NCI-H2171 treated with DMSO at 0.1 percent for 48 hours (cell line): Measurements from ENCODE around the gene MASTL.
A peak's percentile ranks its signal among the peaks of the same experiment; 100 is the strongest.
"Not testable (repeated sequence)": the region's sequence is repeated elsewhere in the genome, so short reads cannot be mapped to it uniquely, and the experiment has no call there.

Experiments used
- DNase-seq: peaks from one replicate; lab custom pipeline; 2025; lab: John Stamatoyannopoulos, UW

MASTL gene

DNA sequence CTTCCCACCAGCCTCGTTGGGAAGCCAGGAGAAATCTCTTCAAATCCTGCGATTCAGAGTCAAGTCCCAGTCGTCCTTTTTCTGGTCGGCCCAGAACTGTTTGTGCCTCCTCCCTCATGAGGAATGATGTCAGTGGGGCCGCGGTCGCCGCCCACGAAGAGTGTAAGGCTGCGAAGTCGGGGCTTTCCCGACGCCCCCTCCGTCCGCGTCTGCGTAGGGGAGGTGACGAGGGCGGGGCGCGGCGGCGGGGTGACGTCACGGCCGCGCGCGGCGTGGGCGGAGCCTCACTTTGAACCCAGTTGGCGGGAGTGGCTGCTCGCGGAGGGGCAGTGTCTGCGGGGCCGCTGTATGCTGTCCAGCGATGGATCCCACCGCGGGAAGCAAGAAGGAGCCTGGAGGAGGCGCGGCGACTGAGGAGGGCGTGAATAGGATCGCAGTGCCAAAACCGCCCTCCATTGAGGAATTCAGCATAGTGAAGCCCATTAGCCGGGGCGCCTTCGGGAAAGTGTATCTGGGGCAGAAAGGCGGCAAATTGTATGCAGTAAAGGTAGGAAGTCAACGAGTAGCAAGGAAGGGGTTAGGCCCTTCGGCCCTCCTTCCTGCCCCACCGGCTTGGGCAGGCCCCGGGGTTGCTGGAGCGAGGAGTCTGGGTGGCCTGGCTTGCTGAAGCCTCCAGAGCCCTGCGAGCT lies at the start of gene MASTL:
TSS of gene MASTL (plus strand) at position 287 of the 689 bp plus-strand sequence. CDS start at position 362, 75 bp downstream.
- DNase-seq = peak; percentile 67

DNA sequence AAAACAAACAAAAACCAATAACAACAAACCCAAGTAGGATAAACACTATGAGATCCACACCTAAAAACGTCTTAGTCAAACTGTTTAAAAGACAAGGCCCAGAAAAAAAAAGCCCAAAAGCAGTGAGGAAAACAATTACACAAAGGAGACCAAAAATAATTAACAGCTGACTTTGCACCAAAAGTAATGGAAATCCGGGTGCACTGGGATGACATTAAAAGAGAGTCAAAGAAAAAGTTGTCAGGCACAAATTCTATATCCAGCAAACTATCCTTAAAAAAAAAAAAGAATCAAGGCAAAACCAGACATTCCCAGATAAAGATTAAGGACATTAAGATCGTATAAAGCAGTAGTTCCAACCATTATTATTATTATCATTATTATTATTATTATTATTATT lies 47.0 kb upstream of the MASTL start:
- no peak for DNase-seq

DNA sequence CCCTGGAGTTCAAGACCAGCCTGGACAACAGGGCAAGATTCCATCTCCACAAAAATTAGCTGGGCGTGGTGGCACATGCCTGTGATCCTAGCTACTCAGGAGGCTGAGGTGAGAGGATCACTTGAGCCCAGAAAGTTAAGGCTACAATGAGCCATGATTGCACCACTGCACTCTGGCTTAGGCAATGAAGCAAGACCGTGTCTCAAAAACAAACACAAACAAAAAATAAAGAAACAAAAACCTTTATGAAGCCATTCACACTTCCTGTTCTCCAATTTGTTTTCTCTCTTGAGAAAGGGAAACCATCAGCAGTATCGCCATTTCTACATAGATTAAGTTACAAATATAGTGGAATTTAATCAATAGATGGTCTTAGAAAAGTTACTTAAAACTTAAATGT lies 20.8 kb upstream of the MASTL start:
- no peak for DNase-seq

DNA sequence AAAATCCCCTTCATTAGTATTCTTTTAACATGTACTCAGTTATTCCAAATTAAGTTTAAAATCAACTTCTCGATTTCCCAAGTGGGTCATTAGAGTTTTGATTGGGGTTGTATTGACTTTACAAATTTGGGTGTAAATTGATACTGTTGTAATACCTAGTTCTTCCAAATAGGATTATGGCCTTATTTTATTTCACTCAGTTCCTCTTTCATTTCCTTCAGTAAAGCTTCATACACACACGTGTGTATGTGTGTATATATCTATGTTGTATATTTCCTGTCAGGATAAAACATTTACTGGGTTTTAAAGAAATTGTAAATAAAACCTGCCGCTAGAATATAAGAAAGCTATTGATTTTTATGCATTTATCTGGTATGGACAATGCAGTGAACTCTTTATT lies 16.9 kb upstream of the MASTL start:
- DNase-seq = no peak

DNA sequence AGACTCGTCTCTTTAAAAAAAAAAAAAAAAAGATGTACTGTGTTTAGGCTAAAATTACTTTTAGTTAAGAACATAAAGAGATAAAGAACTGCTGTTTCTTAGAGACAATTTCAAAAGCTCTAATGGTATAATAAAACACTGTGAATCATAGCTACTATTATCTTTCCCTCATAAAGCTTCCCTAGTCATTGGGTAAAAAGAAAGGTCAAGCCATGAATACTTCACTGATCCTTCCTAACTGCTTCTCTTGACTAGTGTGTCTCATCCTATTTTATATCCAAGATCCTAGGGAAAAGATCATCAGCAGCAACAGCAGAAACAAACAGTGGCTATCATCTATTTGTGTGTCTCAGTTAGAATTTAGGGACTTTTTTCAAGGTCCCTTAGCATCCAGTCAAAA lies 11.5 kb upstream of the MASTL start:
- DNase-seq = no peak

DNA sequence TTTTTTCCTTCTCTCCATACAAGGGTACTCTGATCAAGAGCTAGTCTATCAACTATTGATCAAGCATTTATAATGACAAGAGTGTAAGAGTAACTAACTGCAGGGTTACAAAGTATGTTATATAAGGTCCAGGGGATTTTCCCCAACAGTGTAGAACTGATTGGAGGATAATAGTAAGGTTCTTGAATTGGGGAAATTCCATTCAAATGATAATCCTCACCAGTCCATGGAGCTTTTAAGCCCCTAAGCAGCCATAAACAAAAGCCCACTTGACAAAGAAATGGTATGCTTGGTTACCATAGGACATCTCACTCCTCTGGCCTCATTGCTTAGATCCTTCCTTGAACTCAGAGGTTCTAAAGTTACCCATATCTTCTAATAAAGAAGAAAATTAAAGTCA lies 9.2 kb upstream of the MASTL start:
- no peak for DNase-seq

DNA sequence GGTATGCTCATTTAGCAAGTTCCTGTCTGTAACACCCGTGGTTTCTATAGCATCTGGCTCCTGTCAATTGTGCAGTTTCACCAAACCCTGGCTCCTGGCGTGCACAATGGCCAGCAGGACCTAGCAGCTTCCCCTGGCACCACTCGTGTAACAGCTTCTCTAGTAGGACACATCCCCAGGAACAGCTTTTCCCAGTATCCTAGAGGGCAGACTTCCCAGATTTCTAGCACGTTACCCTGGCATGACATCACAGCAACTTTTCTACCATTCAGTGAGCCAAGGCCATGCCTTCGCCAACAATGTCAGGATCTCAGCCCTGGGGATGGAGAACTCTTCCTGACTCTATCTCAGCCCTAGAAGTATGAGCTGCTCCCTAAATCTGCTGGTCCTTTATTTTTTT lies 7.5 kb upstream of the MASTL start:
- DNase-seq = no peak

DNA sequence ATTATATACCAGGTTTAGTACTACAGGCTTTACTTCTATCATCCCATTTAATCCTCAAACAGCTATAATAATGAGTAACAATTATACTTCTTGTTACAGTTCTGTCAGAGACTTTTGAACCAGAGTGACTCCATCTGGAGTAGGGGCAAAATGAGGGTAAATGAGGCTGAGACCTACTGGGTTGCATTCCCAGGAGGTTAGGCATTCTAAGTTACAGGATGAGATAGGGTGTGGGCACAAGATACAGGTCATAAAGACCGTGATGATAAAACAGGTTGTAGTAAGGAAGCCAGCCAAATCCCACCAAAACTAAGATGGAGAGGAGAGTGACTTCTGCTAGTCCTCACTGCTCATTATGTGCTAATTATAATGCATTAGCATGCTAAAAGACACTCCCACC lies 4.9 kb upstream of the MASTL start:
- DNase-seq = no peak

DNA sequence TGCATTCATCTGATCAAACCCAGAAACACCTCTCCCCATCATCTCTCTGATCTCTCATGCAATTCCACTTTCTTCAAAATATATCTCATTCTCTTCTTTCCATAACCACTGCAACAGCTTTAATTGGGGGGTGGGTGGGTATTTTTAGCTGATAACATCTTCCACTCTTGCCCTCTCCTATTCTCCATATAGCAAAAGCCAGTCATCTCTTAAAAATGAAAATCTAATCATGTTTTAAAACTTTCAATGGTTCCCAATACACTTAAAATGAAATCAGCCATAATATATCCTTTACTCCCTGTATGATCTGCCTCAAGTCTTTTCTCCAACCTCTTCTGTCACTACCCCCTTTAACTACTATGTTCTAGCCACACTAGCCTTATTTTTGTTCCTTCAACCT lies 2.5 kb upstream of the MASTL start:
- DNase-seq = no peak

DNA sequence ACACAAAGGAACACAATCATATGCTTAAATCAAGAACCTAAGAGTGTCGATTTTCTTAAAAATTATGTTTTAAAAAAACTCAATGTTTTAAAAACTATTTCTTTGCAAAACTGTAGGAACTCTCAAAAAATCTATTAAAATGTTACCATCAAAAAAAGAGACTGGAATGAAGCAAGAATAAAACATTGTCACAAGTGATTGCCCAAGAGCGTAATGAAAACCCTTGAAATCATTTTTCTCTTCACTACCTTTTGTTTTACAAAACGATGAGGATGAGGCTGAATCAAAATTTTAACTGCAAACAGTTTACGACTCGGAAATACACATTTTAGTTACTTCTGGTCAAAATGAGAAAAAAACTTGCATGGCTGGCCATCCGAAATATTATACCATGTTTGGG lies 1.8 kb upstream of the MASTL start:
- no peak for DNase-seq

DNA sequence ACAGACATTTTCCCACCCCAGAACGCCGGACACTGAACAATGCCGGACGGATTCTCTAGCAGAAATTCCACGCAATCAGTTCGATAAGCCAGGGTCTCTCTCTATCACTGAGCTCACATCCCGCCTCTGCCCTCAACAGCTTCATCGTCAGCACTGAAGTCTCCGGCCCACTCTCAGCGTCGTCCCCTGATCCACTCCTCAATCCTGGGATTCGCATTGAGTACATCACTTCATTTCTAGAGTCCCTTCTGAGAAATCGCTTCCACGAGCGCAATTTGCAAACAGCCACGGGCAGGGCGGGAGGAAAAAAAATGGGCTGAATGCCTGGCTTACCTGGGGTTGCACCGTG lies 1.3 kb upstream of the MASTL start:
- peak; percentile 44 for DNase-seq

DNA sequence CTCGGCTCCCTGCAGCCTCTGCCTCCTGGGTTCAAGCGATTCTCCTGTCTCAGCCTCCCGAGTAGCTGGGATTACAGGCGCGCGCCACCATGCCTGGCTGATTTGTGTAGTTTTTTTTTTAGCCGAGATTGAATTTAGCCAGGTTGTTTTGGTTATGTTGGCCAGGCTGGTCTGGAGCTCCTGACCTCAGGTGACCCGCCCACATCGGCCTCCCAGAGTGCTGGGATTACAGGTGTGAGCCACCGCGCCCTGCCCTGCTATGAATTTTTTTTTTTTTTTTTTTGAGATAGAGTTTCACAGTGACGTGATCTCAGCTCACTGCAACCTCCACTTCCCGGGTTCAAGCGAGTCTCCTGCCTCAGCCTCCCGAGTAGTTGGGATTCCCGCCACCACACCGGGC lies 1.4 kb downstream of the MASTL start:
- DNase-seq = not testable (repeated sequence)

DNA sequence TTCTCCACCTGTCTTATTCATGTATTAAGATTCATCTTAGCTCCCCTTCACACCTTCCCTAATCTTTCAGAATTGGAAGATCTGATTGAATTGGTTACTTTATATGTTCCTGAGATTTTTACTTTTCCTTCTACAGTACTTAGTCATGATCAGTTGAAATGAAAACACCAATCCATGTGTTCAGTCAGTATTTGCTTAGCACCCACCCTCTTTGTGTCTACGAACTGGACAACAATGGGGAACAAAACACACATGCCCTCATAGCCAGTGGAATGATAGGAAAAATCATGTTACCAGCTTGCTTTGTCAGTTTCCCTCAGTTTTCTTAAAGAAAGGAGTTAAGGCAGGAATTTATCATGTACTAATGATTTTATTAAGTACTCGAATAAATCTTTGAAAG lies 2.0 kb downstream of the MASTL start:
- DNase-seq = no peak

DNA sequence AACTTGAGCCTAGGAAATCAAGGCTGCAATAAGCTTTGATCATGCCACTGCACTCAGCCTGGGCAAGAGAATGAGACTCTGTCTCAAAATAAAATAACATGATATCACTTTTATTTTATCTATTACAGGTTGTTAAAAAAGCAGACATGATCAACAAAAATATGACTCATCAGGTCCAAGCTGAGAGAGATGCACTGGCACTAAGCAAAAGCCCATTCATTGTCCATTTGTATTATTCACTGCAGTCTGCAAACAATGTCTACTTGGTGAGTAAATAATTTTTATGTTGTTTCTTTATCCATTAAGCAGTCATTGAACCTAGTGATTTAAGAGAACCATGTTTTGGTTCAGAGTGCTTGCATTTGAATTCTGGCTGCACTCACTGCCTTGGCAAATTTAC lies 3.3 kb downstream of the MASTL start:
- DNase-seq = no peak

DNA sequence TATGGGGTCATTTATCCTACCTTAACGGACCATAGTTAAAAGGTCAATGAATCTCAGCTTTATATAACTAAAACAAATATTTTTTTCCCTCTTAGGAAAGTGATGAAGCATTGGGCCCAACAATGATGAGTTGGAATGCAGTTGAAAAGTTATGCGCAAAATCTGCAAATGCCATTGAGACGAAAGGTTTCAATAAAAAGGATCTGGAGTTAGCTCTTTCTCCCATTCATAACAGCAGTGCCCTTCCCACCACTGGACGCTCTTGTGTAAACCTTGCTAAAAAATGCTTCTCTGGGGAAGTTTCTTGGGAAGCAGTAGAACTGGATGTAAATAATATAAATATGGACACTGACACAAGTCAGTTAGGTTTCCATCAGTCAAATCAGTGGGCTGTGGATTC lies 14.7 kb downstream of the MASTL start:
- no peak for DNase-seq

DNA sequence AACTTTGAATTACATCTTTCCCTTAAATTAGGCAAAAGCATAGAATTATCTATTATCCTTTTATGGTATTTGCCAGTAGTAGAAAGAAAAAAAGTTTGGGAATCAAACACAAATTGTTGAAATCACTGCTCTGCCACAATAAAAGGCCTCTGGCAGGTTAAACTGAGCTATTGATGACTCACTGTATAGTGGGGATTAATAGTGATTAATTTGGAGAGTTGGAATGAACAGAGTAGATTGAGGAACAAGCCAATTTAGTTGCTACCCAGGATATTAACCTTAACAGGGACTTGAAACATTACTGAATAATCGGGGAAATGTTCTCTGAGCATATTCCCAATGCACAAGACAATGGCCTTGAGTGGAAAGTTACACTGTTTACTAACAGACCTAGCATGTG lies 33.1 kb downstream of the MASTL start:
- DNase-seq = no peak

DNA sequence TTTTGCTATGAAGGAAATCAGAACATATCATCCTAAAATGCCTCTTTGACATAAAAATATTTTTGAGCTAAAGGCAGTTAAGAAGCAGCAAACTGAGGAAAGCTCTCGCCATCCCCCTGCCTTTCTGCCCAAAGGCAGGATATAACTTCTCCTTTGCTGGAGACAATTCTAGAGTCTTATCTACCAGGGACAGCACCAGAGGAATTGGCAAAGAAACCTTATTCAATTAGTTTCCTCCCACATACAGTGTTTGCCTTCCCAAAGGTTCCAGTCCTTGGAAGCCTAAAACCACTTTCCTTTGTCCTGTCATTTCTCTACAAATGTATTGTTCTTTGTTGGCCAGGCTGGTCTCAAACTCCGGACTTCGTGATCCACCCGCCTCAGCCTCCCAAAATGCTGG lies 33.7 kb downstream of the MASTL start:
- DNase-seq = no peak

DNA sequence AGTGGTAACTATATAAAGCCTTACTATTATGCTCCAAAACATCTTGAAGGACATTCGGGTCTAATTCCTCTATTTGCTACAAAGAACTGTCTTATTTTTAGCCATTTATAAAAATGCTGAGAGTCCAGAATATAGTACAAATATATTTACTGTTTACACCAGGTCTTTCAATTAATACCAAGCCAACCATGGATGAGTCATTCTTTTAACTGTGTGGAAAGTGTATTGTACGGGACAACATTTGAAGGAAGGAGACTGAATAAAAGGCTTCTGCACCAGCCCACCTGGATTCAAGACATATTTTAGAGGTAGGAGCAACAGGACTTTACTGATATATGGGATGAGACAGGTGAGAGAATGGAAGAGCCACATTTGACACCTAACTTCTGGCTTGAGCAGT lies 35.4 kb downstream of the MASTL start:
- DNase-seq = no peak

DNA sequence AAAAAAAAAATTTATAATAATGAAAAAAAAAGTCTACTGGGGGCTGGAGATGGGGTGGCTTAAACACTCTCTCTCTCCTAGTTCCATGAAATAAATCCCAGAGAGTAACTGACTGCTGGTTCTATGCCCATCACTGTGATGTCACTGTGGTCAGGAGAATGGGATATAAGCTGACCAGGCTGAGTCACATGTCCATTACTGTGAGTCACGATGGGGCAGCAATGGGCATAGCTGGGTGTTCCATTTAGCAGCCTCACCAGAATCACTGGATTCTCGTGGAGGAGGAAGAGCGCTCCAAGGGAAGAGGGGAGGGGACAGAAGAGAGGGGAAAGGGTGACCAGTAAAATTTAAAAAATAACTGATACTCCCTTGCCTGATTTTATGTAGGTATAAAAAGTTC lies 37.1 kb downstream of the MASTL start:
- DNase-seq = no peak

DNA sequence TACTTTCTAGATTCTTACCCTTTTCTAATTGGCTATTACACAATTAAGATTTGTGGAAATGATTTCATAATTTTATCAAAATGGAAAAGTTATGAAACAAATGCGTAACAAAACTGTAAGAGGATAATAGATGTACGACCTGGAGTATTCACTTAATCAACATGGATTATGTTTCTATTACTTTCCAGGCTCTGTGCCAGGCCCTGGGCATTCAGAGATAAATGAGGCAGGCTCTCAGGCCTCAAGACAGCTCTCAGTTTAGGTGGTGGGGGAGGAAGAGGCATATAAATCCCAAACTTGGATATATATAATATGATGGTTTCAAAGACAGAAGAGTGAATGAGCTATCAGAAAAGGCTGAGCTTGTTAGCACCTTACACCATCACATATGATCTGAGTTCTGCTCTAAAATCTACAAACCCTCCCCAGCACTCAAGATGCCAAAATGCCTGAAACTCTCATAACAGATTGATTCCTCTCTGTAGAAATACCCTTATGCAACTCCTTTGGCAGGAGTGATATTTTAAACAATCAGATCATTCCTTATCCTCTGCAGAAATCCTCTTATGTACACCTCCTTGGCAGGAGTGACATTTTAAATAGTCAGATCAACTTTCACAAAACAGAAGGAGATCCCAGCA lies 42.9 kb downstream of the MASTL start:
- DNase-seq = peak; percentile 62

DNA sequence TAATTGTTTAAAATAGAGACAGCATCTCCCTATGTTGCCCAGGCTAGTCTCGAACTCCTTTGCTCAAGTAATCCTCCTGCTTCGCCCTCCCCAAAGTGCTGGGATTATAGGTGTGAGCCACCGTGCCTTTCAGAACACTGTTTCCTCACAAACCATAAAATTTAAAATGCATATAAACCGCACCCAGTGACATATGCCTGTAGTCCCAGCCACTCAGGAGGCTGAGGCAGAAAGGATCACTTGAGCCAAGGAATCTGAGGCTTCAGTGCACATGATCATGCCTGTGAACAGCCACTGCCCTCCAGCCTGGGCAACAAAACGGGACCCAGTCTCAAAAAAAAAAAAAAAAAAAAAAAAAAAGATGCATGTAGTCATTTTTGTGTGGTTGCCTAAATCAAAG lies 48.7 kb downstream of the MASTL start:
- DNase-seq = no peak

DNA sequence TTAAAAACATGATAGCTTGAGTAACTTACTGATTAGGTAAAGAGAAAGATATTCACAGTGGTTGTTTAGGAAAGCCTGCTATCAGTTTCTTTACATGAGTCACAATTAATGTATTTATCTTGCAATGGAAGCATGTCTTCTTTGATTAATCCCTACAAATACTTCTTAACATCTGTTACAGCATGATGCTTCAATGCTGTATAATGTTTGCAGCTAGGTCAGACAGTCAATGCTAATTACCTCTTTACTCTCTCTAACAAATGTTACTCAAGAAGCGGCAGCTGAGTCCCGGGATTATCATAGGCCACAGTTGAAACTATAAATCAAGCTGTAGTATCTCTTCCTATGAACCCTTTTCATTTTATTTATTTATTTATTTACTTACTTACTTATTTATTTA lies 52.2 kb downstream of the MASTL start:
- DNase-seq = no peak

DNA sequence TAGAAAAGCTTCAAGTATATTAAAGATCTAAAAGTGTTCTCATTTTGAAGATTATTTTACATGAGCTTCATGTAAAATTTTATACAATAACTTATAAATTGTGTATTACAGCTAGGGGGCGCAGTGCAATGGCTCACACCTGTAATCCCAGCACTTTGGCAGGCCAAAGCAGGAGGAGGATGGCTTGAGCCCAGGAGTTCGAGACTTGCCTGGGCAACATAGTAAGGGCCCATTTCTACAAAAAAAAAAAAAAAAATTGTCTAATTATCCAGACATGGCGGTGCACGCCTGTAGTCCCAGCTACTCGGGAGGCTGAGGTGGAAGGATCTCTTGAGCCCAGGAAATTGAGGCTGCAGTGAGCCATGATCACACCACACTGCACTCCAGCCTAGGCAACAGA lies 68.8 kb downstream of the MASTL start:
- peak; percentile 15 for DNase-seq

DNA sequence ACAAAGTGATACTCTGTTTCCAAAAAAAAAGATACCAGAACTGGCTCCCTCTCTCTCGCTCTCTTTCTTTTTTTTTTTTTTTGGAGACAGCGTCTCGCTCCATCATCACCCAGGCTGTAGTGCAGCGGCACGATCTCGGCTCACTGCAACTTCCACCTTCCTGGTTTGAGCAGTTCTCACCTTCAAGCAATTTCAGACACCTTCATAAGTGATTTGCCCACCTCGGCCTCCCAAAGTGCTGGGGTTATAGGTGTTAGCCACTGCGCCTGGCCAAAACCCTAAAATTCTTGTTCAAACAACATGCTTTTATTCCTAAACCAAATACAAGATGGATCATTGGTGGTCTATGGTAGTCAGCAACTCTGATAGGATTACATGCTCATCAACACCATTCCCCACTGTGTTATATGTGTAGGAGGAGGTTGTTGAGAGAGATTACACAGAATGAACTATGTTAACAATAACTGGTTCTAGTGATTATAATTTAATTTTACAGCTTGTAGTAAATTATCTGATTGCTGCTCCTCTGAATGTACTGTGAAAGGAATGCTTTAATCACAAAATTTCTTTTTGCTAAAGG lies 69.9 kb downstream of the MASTL start:
- DNase-seq = no peak
